HEK293T (cell line): ENCODE results near the gene CALD1.

Experiments used
- ARNT ChIP-seq: fragments of 450-650 bp; IDR thresholded peaks from 2 replicates; pipeline ENCODE4 v1.6.1; 2017; ENCODE audit warnings: mild to moderate bottlenecking
- BHLHE40 ChIP-seq: fragments of 450-650 bp; IDR thresholded peaks from 2 replicates; pipeline ENCODE4 v1.6.1; 2016; ENCODE audit warnings: mild to moderate bottlenecking, moderate library complexity, borderline replicate concordance
- ELF4 ChIP-seq: fragments of 450-650 bp; IDR thresholded peaks from 2 replicates; pipeline ENCODE4 v1.6.1; 2017; ENCODE audit warnings: antibody characterized with exemption
- FOXA1 ChIP-seq: fragments of 450-650 bp; IDR thresholded peaks from 2 replicates; pipeline ENCODE4 v1.6.1; 2016; ENCODE audit warnings: mild to moderate bottlenecking
- FOXM1 ChIP-seq: fragments of 450-650 bp; IDR thresholded peaks from 2 replicates; pipeline ENCODE4 v1.6.1; 2017; ENCODE audit warnings: mild to moderate bottlenecking, borderline replicate concordance
- HDGF ChIP-seq: fragments of 450-650 bp; IDR thresholded peaks from 2 replicates; pipeline ENCODE4 v1.6.1; 2017; ENCODE audit warnings: antibody characterized with exemption, borderline replicate concordance
- L3MBTL2 ChIP-seq: fragments of 450-650 bp; conservative IDR thresholded peaks from 2 replicates; pipeline ENCODE4 v1.6.1; 2016; ENCODE audit warnings: mild to moderate bottlenecking
- PKNOX1 ChIP-seq: fragments of 450-650 bp; IDR thresholded peaks from 2 replicates; pipeline ENCODE4 v1.6.1; 2016
- SP1 ChIP-seq: fragments of 450-650 bp; IDR thresholded peaks from 2 replicates; pipeline ENCODE4 v1.6.1; 2017
- SUZ12 ChIP-seq: fragments of 450-650 bp; IDR thresholded peaks from 2 replicates; pipeline ENCODE4 v1.6.1; 2016; ENCODE audit warnings: mild to moderate bottlenecking

GRCh38 chr7:134857958-134858357, 78.5 kb downstream of the CALD1 start:
- TF ChIP-seq FOXA1 (no peak), FOXM1 (no peak), L3MBTL2 (no peak), BHLHE40 (no peak), SP1 (no peak), ARNT (no peak), ELF4 (no peak), HDGF (no peak), SUZ12 (no peak), PKNOX1 (no peak)
